Left ventricle myocardium inferior (tissue), 1 donor: ENCODE results near the gene TTC9B. TPM values are rescaled to one million over a fixed set of nuclear protein-coding genes. Genes with fewer than 3 reads are reported as not detected.
A peak's percentile ranks its signal among the peaks of the same experiment; 100 is the strongest.

ENCODE experiments used
- DNase-seq: peaks from one replicate; pipeline ENCODE4 v3.0.0-alpha.2; 2020
- H3K27ac ChIP-seq: fragments of 200-600 bp; replicated peaks from 2 replicates; pipeline ENCODE4 v1.8.0; 2021
- H3K27me3 ChIP-seq: fragments of 200-600 bp; 2 replicates; pipeline ENCODE4 v1.8.0; 2021; ENCODE audit warnings: low read depth
- H3K36me3 ChIP-seq: fragments of 200-600 bp; 2 replicates; pipeline ENCODE4 v1.8.0; 2021
- H3K4me1 ChIP-seq: fragments of 200-600 bp; 2 replicates; pipeline ENCODE4 v1.8.0; 2021
- H3K4me3 ChIP-seq: fragments of 200-600 bp; 2 replicates; pipeline ENCODE4 v1.8.0; 2021; ENCODE audit warnings: mild to moderate bottlenecking, moderate library complexity
- H3K9me3 ChIP-seq: fragments of 200-600 bp; replicated peaks from 2 replicates; pipeline ENCODE4 v1.8.0; 2021
- CTCF ChIP-seq: fragments of 200-600 bp; IDR thresholded peaks from 2 replicates; pipeline ENCODE4 v1.8.0; 2021; ENCODE audit warnings: antibody characterized with exemption, mild to moderate bottlenecking, borderline replicate concordance
- intact Hi-C: fragments of 100-400 bp; cut with micrococcal nuclease; formaldehyde crosslinking; loops from one replicate; pipeline ENCODE4 v1.11.0; 2022
- total RNA-seq: library from RNA; stranded (reverse); fragmentation: NEBNext Ultra II Directional; extraction: Animal tissue kit (Norgen Biotek cat#: 25700); gene quantifications from one replicate; pipeline ENCODE4 v1.2.1, GENCODE V29; 2021
- donor health status: DM: no; HTN: yes; CAD: no; lungs with severe emphysema.

TTC9B gene
- total RNA-seq, 1 donor from 2014 or later: not detected

DNA sequence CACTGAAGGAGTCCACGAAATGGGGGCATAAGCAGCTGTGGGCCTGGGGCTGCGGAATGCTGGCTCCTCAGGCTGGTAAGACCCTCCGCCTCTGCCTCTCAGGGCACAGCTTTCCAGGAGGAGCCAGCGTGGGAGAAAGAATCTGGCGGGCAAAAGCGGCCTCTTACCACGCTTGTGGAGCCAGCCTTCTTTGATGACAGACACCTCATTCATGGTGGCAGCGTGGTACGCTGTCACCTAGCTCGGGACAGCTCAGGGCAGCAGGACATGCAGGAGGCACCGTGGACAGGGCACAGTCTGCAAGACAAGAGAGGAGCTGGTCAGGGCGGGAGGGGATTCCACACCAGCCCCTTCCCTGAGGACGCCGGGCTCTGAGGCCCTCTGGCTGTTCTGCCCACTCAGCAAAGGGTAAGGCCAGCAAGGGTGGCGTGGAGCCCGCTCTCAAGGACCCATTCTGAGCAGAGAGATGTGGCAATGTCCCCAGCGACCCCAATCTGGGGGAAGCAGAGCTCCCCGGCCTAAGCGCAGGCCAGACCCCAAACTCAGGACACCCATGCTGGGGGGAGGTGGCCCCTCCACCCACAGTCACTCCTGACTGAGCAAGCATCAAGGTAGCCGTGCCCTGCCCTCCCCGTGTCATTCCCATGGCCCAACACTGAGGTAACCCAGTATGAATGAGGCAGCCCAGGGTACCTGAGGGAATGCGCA is 47.0 kb upstream of the TTC9B start:
- intact Hi-C loops: no loop called here
- no peak for TF ChIP-seq CTCF
- Histone ChIP-seq H3K27ac (peak overlapping the region; percentile 80), H3K9me3 (no peaks in the 10 kb centered on the region), H3K27me3 (no peaks in the 10 kb centered on the region), H3K4me1 (peaks cover 66% of the 10 kb centered on the region), H3K4me3 (no peak overlapping the region), H3K36me3 (peaks cover 28% of the 10 kb centered on the region)
- peak; percentile 12 for DNase-seq

DNA sequence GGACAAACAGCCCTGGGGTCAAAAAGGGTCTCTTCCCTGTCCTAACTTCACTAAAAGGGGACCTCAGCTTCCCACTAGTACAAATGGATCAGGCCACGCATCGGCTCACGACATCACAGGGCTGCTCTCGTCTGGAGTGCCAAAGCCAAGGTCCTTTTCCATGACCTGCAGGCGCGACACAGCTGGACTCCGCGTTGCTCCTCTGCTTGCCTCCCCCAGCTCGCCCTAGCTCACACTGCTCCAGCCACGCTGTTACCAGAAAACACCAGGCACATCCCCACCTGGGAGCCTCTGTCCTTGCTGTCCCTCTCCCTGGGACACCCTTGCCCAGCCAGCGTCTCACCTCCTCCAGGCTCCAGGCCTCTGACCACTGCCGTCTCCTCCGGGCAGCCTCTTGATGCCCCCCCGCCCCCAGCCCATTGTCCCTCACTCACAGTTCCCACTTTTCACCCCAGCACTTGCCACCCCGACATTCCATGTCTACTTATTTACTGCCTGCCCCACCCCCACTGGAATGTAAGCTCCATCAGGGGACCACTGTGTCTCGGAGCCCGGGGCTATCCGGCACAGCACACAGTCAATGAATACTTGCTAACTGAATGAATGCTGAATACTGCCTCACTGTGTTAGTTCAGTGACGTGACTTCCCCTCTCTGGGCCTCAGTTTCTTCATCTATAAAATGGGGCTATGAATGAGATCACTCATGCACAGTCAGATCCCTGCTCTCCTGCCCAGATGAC is 46.3 kb upstream of the TTC9B start:
- H3K27me3 ChIP-seq: no peaks in the 10 kb centered on the region
- intact Hi-C loops: no loop called here
- peaks cover 64% of the 10 kb centered on the region for H3K4me1 ChIP-seq
- H3K36me3 ChIP-seq: peaks cover 28% of the 10 kb centered on the region
- H3K4me3 ChIP-seq: no peak overlapping the region
- TF ChIP-seq CTCF: no peak
- H3K9me3 ChIP-seq: no peaks in the 10 kb centered on the region
- peak; percentile 13 for DNase-seq
- H3K27ac ChIP-seq: peak overlapping the region; percentile 16

GRCh38 chr19:40263440-40264313 is 45.5 kb upstream of the TTC9B start:
- no peaks in the 10 kb centered on the region for H3K27me3 ChIP-seq
- intact Hi-C loops: no loop called here
- H3K4me3 ChIP-seq: no peak overlapping the region

GRCh38 chr19:40262422-40262821 is 44.2 kb upstream of the TTC9B start:
- DNase-seq: no peak
- peaks cover 49% of the 10 kb centered on the region for H3K4me1 ChIP-seq
- H3K9me3 ChIP-seq: no peaks in the 10 kb centered on the region
- intact Hi-C loops: no loop called here
- peaks cover 28% of the 10 kb centered on the region for H3K36me3 ChIP-seq
- no peak for TF ChIP-seq CTCF
- H3K4me3 ChIP-seq: no peak overlapping the region
- no peaks in the 10 kb centered on the region for H3K27me3 ChIP-seq
- no peak overlapping the region for H3K27ac ChIP-seq

More at GRCh38 chr19:40263440-40264313, 45.5 kb upstream of the TTC9B start:
- H3K9me3 ChIP-seq: no peaks in the 10 kb centered on the region
- H3K4me1 ChIP-seq: peaks cover 56% of the 10 kb centered on the region
- H3K27ac ChIP-seq: peak overlapping the region; percentile 16
- H3K36me3 ChIP-seq: peaks cover 28% of the 10 kb centered on the region
- DNase-seq: no peak
- no peak for TF ChIP-seq CTCF

GRCh38 chr19:40261631-40262030 is 43.4 kb upstream of the TTC9B start:
- intact Hi-C loops: no loop called here
- no peak overlapping the region for H3K27ac ChIP-seq
- TF ChIP-seq CTCF: no peak

More at GRCh38 chr19:40261631-40262030, 43.4 kb upstream of the TTC9B start:
- no peak overlapping the region for H3K4me3 ChIP-seq
- peaks cover 33% of the 10 kb centered on the region for H3K36me3 ChIP-seq
- no peak for DNase-seq
- no peaks in the 10 kb centered on the region for H3K9me3 ChIP-seq
- H3K27me3 ChIP-seq: no peaks in the 10 kb centered on the region
- H3K4me1 ChIP-seq: peaks cover 49% of the 10 kb centered on the region
